GM20431 (cell line): ENCODE measurements around the gene FAM180A.

Experiments used
- in situ Hi-C: fragments of 300-500 bp; cut with MseI, MboI; formaldehyde crosslinking; loops from one replicate; pipeline ENCODE4 v1.15.0; 2020; ENCODE audit warnings: low sequenced_read_pairs; ENCODE audit not compliant: unreplicated experiment

The FAM180A gene

GRCh38 chr7:135692055-135692454 lies 56.6 kb downstream of the FAM180A start:
- in situ Hi-C loops, result no loop called here

- in situ Hi-C loops, result no loop called here
These were observed 58.0 kb downstream of the FAM180A start for GRCh38 chr7:135690566-135690965.

- in situ Hi-C loops, result no loop called here
These were observed 61.1 kb downstream of the FAM180A start for GRCh38 chr7:135687466-135687865.

GRCh38 chr7:135685306-135686084 lies 63.1 kb downstream of the FAM180A start:
- in situ Hi-C loops, result no loop called here

GRCh38 chr7:135684699-135685098 lies 63.9 kb downstream of the FAM180A start:
- in situ Hi-C loops, result no loop called here

- in situ Hi-C loops, result no loop called here
These were observed 64.5 kb downstream of the FAM180A start for GRCh38 chr7:135684136-135684535.

GRCh38 chr7:135683609-135684008 lies 65.0 kb downstream of the FAM180A start:
- in situ Hi-C loops, result no loop called here

- in situ Hi-C loops, result no loop called here
These were observed 66.4 kb downstream of the FAM180A start for GRCh38 chr7:135682191-135682590.

- in situ Hi-C loops, result no loop called here
These were observed 66.9 kb downstream of the FAM180A start for GRCh38 chr7:135681762-135682161.
